GM19043 (cell line): ENCODE data around the gene CASK.

Source experiments
- ATAC-seq: cut with Tn5 transposase; IDR thresholded peaks from one replicate; pipeline ENCODE4 v1.9.1; 2021; ENCODE audit warnings: low read depth; ENCODE audit not compliant: unreplicated experiment

CASK gene

GRCh38 chrX:41912923-41913322, 10.4 kb downstream of the CASK start:
- peak; percentile 63 for ATAC-seq

GRCh38 chrX:41909068-41909467, 14.3 kb downstream of the CASK start:
- ATAC-seq: no peak

GRCh38 chrX:41906515-41907187, 16.7 kb downstream of the CASK start:
- ATAC-seq: no peak

GRCh38 chrX:41903544-41903943, 19.8 kb downstream of the CASK start:
- ATAC-seq: no peak

GRCh38 chrX:41900321-41900720, 23.0 kb downstream of the CASK start:
- no peak for ATAC-seq

GRCh38 chrX:41895826-41896225, 27.5 kb downstream of the CASK start:
- no peak for ATAC-seq

GRCh38 chrX:41890026-41890423, 33.3 kb downstream of the CASK start:
- no peak for ATAC-seq

GRCh38 chrX:41889317-41890025, 33.9 kb downstream of the CASK start:
- no peak for ATAC-seq

GRCh38 chrX:41887691-41888090, 35.7 kb downstream of the CASK start:
- ATAC-seq: no peak

- ATAC-seq: no peak
These were observed 37.6 kb downstream of the CASK start for GRCh38 chrX:41885724-41886123.

- ATAC-seq: no peak
These were observed 42.2 kb downstream of the CASK start for GRCh38 chrX:41881166-41881565.

GRCh38 chrX:41877167-41877566, 46.2 kb downstream of the CASK start:
- no peak for ATAC-seq

- no peak for ATAC-seq
These were observed 48.2 kb downstream of the CASK start for GRCh38 chrX:41875142-41875541.

- no peak for ATAC-seq
These were observed 52.6 kb downstream of the CASK start for GRCh38 chrX:41870719-41871151.

GRCh38 chrX:41868392-41868977, 54.9 kb downstream of the CASK start:
- ATAC-seq: no peak

GRCh38 chrX:41863343-41864203, 59.8 kb downstream of the CASK start:
- ATAC-seq: no peak

- no peak for ATAC-seq
These were observed 60.7 kb downstream of the CASK start for GRCh38 chrX:41862562-41863184.

- ATAC-seq: no peak
These were observed 65.1 kb downstream of the CASK start for GRCh38 chrX:41858161-41858775.

- ATAC-seq: no peak
These were observed 65.7 kb downstream of the CASK start for GRCh38 chrX:41857670-41858069.

GRCh38 chrX:41846714-41847113, 76.6 kb downstream of the CASK start:
- no peak for ATAC-seq
